Progenitor cell of endocrine pancreas (in vitro differentiated cells): Measurements from ENCODE around the gene ENG. TPM values are rescaled to one million over a fixed set of nuclear protein-coding genes. Genes with fewer than 3 reads are reported as not detected.

Experiments
- DNase-seq: peaks from one replicate; pipeline ENCODE4 v3.0.0; 2021; ENCODE audit warnings: low spot score; ENCODE audit not compliant: unreplicated experiment
- H3K27ac Mint-ChIP-seq: 2 replicates; pipeline ENCODE4 v1.8.0; 2021; ENCODE audit warnings: mild to moderate bottlenecking, moderate library complexity, mixed read lengths
- H3K27me3 Mint-ChIP-seq: 2 replicates; pipeline ENCODE4 v1.8.0; 2021; ENCODE audit warnings: mixed read lengths
- H3K36me3 Mint-ChIP-seq: 2 replicates; pipeline ENCODE4 v1.8.0; 2022; ENCODE audit warnings: mixed read lengths; ENCODE audit not compliant: insufficient read depth
- H3K4me1 Mint-ChIP-seq: 2 replicates; pipeline ENCODE4 v1.8.0; 2021; ENCODE audit warnings: low read depth, mixed read lengths
- H3K4me3 Mint-ChIP-seq: 2 replicates; pipeline ENCODE4 v1.8.0; 2021; ENCODE audit warnings: low read depth, mild to moderate bottlenecking, moderate library complexity, mixed read lengths
- H3K9me3 Mint-ChIP-seq: 2 replicates; pipeline ENCODE4 v1.8.0; 2021; ENCODE audit warnings: low read depth, mixed read lengths
- CTCF ChIP-seq: fragments of 200-600 bp; sonication (generic); IDR thresholded peaks from one replicate; pipeline ENCODE4 v1.5.0; 2021; ENCODE audit warnings: antibody characterized with exemption, mild to moderate bottlenecking; ENCODE audit not compliant: unreplicated experiment
- total RNA-seq: library from RNA; stranded (reverse); gene quantifications from 2 replicates; pipeline ENCODE4 v1.2.1, GENCODE V29; 2021

Gene ENG
- total RNA-seq, 1 donor from 2014 or later = 0.91 TPM

- no peaks in the 10 kb centered on the region for H3K36me3 Mint-ChIP-seq
- H3K4me3 Mint-ChIP-seq = no peak overlapping the region
- no peak overlapping the region for H3K27ac Mint-ChIP-seq
- no peaks in the 10 kb centered on the region for H3K27me3 Mint-ChIP-seq
- no peak for DNase-seq
- peaks cover 1% of the 10 kb centered on the region for H3K4me1 Mint-ChIP-seq
- H3K9me3 Mint-ChIP-seq = no peaks in the 10 kb centered on the region
- TF ChIP-seq CTCF = no peak
Observed at GRCh38 chr9:127812936-127813675, 41.4 kb downstream of the ENG start.

GRCh38 chr9:127812011-127812410 is 42.4 kb downstream of the ENG start:
- peaks cover 3% of the 10 kb centered on the region for H3K36me3 Mint-ChIP-seq
- DNase-seq = no peak
- H3K9me3 Mint-ChIP-seq = no peaks in the 10 kb centered on the region
- no peak for TF ChIP-seq CTCF
- no peaks in the 10 kb centered on the region for H3K27me3 Mint-ChIP-seq
- peaks cover 1% of the 10 kb centered on the region for H3K4me1 Mint-ChIP-seq
- H3K4me3 Mint-ChIP-seq = no peak overlapping the region
- no peak overlapping the region for H3K27ac Mint-ChIP-seq

- Mint-ChIP-seq H3K4me3 (no peak overlapping the region), H3K4me1 (peaks cover 1% of the 10 kb centered on the region)
Observed at GRCh38 chr9:127810378-127811187, 43.9 kb downstream of the ENG start.

DNA sequence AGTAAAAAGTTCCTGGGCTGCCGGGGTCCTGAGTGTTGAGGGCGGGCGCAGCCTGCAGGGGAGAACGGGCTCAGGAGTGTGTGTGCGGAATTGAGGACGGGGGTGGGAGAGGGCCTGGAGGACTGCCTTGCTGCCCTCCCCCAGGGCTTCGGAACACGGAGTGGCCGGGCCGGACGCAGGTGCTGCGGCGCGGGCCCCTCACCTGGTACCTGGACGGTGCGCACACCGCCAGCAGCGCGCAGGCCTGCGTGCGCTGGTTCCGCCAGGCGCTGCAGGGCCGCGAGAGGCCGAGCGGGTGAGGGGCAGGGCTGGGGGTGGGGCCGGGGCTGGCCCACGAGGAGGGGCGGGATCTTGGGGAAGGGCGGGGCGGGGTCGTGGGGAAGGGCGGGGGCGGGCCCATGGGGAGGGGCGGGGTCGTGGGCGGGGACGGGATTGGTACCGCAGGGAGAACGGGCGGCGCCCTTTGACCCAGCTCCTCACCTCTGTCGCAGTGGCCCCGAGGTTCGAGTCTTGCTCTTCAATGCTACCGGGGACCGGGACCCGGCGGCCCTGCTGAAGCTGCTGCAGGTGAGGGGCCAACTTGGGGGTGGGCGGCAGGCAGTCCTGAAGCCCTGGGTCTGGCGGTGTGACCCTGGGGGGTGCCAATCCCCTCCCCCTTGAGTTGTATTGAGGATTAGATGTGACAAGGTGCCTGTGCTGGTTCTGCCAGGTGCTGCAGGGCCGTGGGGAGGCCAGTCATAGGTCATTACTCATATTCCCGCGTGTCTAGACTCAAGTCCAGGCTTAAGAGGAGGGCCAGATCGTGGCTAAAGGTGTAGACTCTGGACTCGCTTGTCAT is 44.7 kb downstream of the ENG start:
- peaks cover 8% of the 10 kb centered on the region for H3K36me3 Mint-ChIP-seq

More at GRCh38 chr9:127810378-127811187, 43.9 kb downstream of the ENG start:
- Mint-ChIP-seq H3K27ac (no peak overlapping the region), H3K36me3 (peaks cover 8% of the 10 kb centered on the region), H3K9me3 (no peaks in the 10 kb centered on the region), H3K27me3 (no peaks in the 10 kb centered on the region)
- TF ChIP-seq CTCF = no peak
- no peak for DNase-seq

More for the DNA sequence above, 44.7 kb downstream of the ENG start:
- H3K27me3 Mint-ChIP-seq = no peaks in the 10 kb centered on the region
- H3K27ac Mint-ChIP-seq = no peak overlapping the region
- H3K9me3 Mint-ChIP-seq = no peaks in the 10 kb centered on the region
- peaks cover 1% of the 10 kb centered on the region for H3K4me1 Mint-ChIP-seq
- DNase-seq = peak; percentile 32
- no peak for TF ChIP-seq CTCF
- no peak overlapping the region for H3K4me3 Mint-ChIP-seq
